A673 (cell line): ENCODE measurements around the gene SPDEF. TPM values are rescaled to one million over a fixed set of nuclear protein-coding genes. Genes with fewer than 3 reads are reported as not detected.

Source experiments
- BruUV-seq: library from RNA; stranded (reverse); fragments of 400-500 nt; replicated peaks from 2 replicates; lab custom pipeline; 2021; lab: Mats Ljungman, UMichigan
- CTCF ChIA-PET: fragments of 300-600 bp; sonication (Branson Sonifier 250); formaldehyde crosslinking; loops from one replicate; lab custom pipeline; 2022; ENCODE audit warnings: antibody characterized with exemption; lab: Charles Lee
- POLR2A ChIA-PET: fragments of 300-600 bp; sonication (Branson Sonifier 250); formaldehyde crosslinking; loops from one replicate; lab custom pipeline; 2022; ENCODE audit warnings: antibody characterized with exemption; ENCODE audit not compliant: low non-redundant PET; lab: Charles Lee
- DNase-seq: peaks from one replicate; pipeline ENCODE4 v3.0.0-alpha.2; 2015; ENCODE audit warnings: low spot score
- H3K27ac ChIP-seq: fragments of 200-600 bp; sonication (generic); 2 replicates; pipeline ENCODE4 v1.5.1; 2016; ENCODE audit warnings: mixed run types, low read depth, mild to moderate bottlenecking, mixed read lengths, antibody characterized with exemption, low read length; ENCODE audit not compliant: poor library complexity, severe bottlenecking
- H3K27me3 ChIP-seq: fragments of 200-600 bp; sonication (generic); replicated peaks from 2 replicates; pipeline ENCODE4 v1.6.1; 2017; ENCODE audit warnings: mixed run types, low read depth, mild to moderate bottlenecking, mixed read lengths, antibody characterized with exemption, low read length; ENCODE audit not compliant: insufficient read depth, poor library complexity
- H3K36me3 ChIP-seq: fragments of 200-600 bp; sonication (generic); 2 replicates; pipeline ENCODE4 v1.6.1; 2016; ENCODE audit warnings: mixed run types, mild to moderate bottlenecking, mixed read lengths, antibody characterized with exemption, low read length; ENCODE audit not compliant: insufficient read depth, poor library complexity, severe bottlenecking
- H3K4me1 ChIP-seq: fragments of 200-600 bp; sonication (generic); 2 replicates; pipeline ENCODE4 v1.6.1; 2017; ENCODE audit warnings: mixed run types, mild to moderate bottlenecking, mixed read lengths, antibody characterized with exemption, low read length; ENCODE audit not compliant: insufficient read depth, poor library complexity, severe bottlenecking
- H3K4me3 ChIP-seq: fragments of 200-600 bp; sonication (generic); 2 replicates; pipeline ENCODE4 v1.5.1; 2016; ENCODE audit warnings: low read depth, mixed run types, mild to moderate bottlenecking, mixed read lengths, low read length; ENCODE audit not compliant: poor library complexity, severe bottlenecking
- H3K9me3 ChIP-seq: fragments of 200-600 bp; sonication (generic); 2 replicates; pipeline ENCODE4 v1.6.1; 2016; ENCODE audit warnings: mixed run types, low read depth, mild to moderate bottlenecking, mixed read lengths, antibody characterized with exemption, low read length; ENCODE audit not compliant: poor library complexity, severe bottlenecking
- CTCF ChIP-seq: fragments of 300-800, 200-600 bp; sonication (generic); conservative IDR thresholded peaks from 2 replicates; pipeline ENCODE4 v1.5.1; 2017; ENCODE audit warnings: low read depth, mild to moderate bottlenecking, antibody characterized with exemption, low read length, moderate library complexity, mixed read lengths
- EZH2 ChIP-seq: fragments of 200-600 bp; sonication (generic); IDR thresholded peaks from 2 replicates; pipeline ENCODE4 v1.6.1; 2017; ENCODE audit warnings: borderline replicate concordance, low read depth, mild to moderate bottlenecking, mixed read lengths, antibody characterized with exemption, low read length; ENCODE audit not compliant: poor library complexity, severe bottlenecking
- intact Hi-C: fragments of 100-400 bp; cut with micrococcal nuclease; formaldehyde crosslinking; loops from one replicate; pipeline ENCODE4 v1.10.0; 2022; ENCODE audit not compliant: unreplicated experiment
- total RNA-seq: library from RNA; stranded (reverse); gene quantifications from 2 replicates; pipeline ENCODE4 v1.2.3, GENCODE V29; 2021

Gene SPDEF
- total RNA-seq, 1 experiment from 2014 or later: not detected

- BruUV-seq: no TSS peak
- Histone ChIP-seq H3K27ac (no peak overlapping the region), H3K4me1 (no peaks in the 10 kb centered on the region), H3K36me3 (no peaks in the 10 kb centered on the region), H3K27me3 (no peaks in the 10 kb centered on the region), H3K4me3 (no peak overlapping the region), H3K9me3 (no peaks in the 10 kb centered on the region)
- ChIA-PET POLR2A (no interaction called here), CTCF (no interaction called here)
- TF ChIP-seq EZH2 (no peak), CTCF (no peak)
- DNase-seq: no peak
- intact Hi-C loops: no loop called here
Measured at GRCh38 chr6:34589691-34590090, 33.6 kb upstream of the SPDEF start.

- no peak for DNase-seq
- TF ChIP-seq EZH2 (no peak), CTCF (no peak)
- H3K4me1 ChIP-seq: no peaks in the 10 kb centered on the region
- intact Hi-C loops: no loop called here
- H3K4me3 ChIP-seq: no peak overlapping the region
- H3K27ac ChIP-seq: no peak overlapping the region
- no peaks in the 10 kb centered on the region for H3K9me3 ChIP-seq
- ChIA-PET POLR2A (no interaction called here), CTCF (no interaction called here)
- BruUV-seq: no TSS peak
- no peaks in the 10 kb centered on the region for H3K27me3 ChIP-seq
- no peaks in the 10 kb centered on the region for H3K36me3 ChIP-seq
Measured at GRCh38 chr6:34589140-34589539, 33.0 kb upstream of the SPDEF start.

GRCh38 chr6:34587851-34588250 lies 31.7 kb upstream of the SPDEF start:
- Histone ChIP-seq H3K4me3 (no peak overlapping the region), H3K4me1 (no peaks in the 10 kb centered on the region), H3K27ac (no peak overlapping the region), H3K36me3 (no peaks in the 10 kb centered on the region), H3K27me3 (no peaks in the 10 kb centered on the region), H3K9me3 (no peaks in the 10 kb centered on the region)
- TF ChIP-seq EZH2 (no peak), CTCF (no peak)
- BruUV-seq: no TSS peak
- ChIA-PET CTCF (no interaction called here), POLR2A (no interaction called here)
- no peak for DNase-seq
- intact Hi-C loops: no loop called here
